HEK293 (cell line): ENCODE measurements around the gene CXorf66.

ENCODE experiments used
- CTCF ChIA-PET: fragments of 350-600 bp; formaldehyde crosslinking; extraction: SDS; loops from one replicate; lab custom pipeline; 2021; ENCODE audit warnings: antibody characterized with exemption; lab: Yijun Ruan, JAX
- POLR2A ChIA-PET: fragments of 300-600 bp; formaldehyde crosslinking; extraction: SDS; loops from one replicate; lab custom pipeline; 2020; ENCODE audit warnings: antibody characterized with exemption, inconsistent platforms; lab: Yijun Ruan, JAX
- H3K27ac ChIP-seq: fragments of 200-500 bp; sonication (Bioruptor generic); 2 replicates; pipeline ENCODE4 v1.5.1; 2014; ENCODE audit warnings: low read depth, low read length, control low read depth, inconsistent platforms; ENCODE audit errors: extremely low read depth
- H3K36me3 ChIP-seq, 2 experiments: fragments of 200-500 bp in 1 of 2; sonication (Bioruptor generic) in 1 of 2; 1 replicate in 1 of 2; 2 replicates in 1 of 2; pipeline ENCODE4 v1.5.1; 2014 to 2017; ENCODE audit warnings: inconsistent platforms in 2 of 2, low read length in 2 of 2; ENCODE audit not compliant: control insufficient read depth in 2 of 2, insufficient read depth in 1 of 2
- H3K4me1 ChIP-seq: fragments of 200-500 bp; sonication (Bioruptor generic); 2 replicates; pipeline ENCODE4 v1.5.1; 2014; ENCODE audit warnings: mild to moderate bottlenecking, low read length, inconsistent platforms; ENCODE audit not compliant: control insufficient read depth, insufficient read depth
- H3K4me3 ChIP-seq: 2 replicates; pipeline ENCODE4 v1.5.1; 2011; ENCODE audit warnings: low read depth, mild to moderate bottlenecking, control low read depth, low read length, moderate library complexity
- H3K9me3 ChIP-seq: fragments of 200-500 bp; sonication (Bioruptor generic); 2 replicates; pipeline ENCODE4 v1.5.1; 2014; ENCODE audit warnings: low read depth, low read length, inconsistent platforms; ENCODE audit not compliant: control insufficient read depth, insufficient read depth
- ZNF48 ChIP-seq: fragments of 450-650 bp; formaldehyde crosslinking; IDR thresholded peaks from 2 replicates; pipeline ENCODE4 v1.5.1; 2016; ENCODE audit warnings: missing biosample characterization, missing genetic modification characterization
- TF ChIP-seq, protein P1 (sequence below): fragments of 450-650 bp; formaldehyde crosslinking; IDR thresholded peaks from 2 replicates; pipeline ENCODE4 v1.5.1; 2017; ENCODE audit warnings: missing biosample characterization, missing genetic modification characterization

Gene CXorf66

GRCh38 chrX:139905743-139906142 lies 59.6 kb downstream of the CXorf66 start:
- ChIA-PET POLR2A (interaction anchor here (1.4 kb wide), 1 partner anchor 26 kb away, joined by 3 read pairs; no protein-coding TSS in a partner anchor), CTCF (no interaction called here)

More at GRCh38 chrX:139905743-139906142, 59.6 kb downstream of the CXorf66 start:
- no peak for TF ChIP-seq ZNF48 (tag by site-specific recombination)
- TF ChIP-seq, protein P1, sequence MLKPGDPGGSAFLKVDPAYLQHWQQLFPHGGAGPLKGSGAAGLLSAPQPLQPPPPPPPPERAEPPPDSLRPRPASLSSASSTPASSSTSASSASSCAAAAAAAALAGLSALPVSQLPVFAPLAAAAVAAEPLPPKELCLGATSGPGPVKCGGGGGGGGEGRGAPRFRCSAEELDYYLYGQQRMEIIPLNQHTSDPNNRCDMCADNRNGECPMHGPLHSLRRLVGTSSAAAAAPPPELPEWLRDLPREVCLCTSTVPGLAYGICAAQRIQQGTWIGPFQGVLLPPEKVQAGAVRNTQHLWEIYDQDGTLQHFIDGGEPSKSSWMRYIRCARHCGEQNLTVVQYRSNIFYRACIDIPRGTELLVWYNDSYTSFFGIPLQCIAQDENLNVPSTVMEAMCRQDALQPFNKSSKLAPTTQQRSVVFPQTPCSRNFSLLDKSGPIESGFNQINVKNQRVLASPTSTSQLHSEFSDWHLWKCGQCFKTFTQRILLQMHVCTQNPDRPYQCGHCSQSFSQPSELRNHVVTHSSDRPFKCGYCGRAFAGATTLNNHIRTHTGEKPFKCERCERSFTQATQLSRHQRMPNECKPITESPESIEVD: peak; percentile 28; the same call in 1 of the 2 replicates
- H3K4me3 ChIP-seq: no peak overlapping the region
- H3K9me3 ChIP-seq: no peaks in the 10 kb centered on the region
- no peaks in the 10 kb centered on the region for H3K36me3 ChIP-seq
- H3K27ac ChIP-seq: no peak overlapping the region
- H3K4me1 ChIP-seq: peaks cover 19% of the 10 kb centered on the region
